GM23338 (cell line): ENCODE data around the gene UPK2.

Experiments
- CREB1 ChIP-seq: fragments of 250-450 bp; sonication (Bioruptor Pico); IDR thresholded peaks from 2 replicates; pipeline ENCODE4 v1.5.0; 2020; ENCODE audit warnings: low read depth, mild to moderate bottlenecking, moderate library complexity
- CTCF ChIP-seq, 2 experiments: fragments of 200-600 bp in 1 of 2; sonication (generic) in 1 of 2; conservative IDR thresholded peaks; 2 replicates each; pipeline versions ENCODE4 v1.5.1 to v1.6.1; 2016 to 2017; ENCODE audit warnings: antibody characterized with exemption in 2 of 2, low read depth in 2 of 2, mild to moderate bottlenecking in 2 of 2, moderate library complexity in 1 of 2
- EZH2 ChIP-seq: fragments of 200-600 bp; sonication (generic); IDR thresholded peaks from one replicate; pipeline ENCODE4 v1.8.0; 2017; ENCODE audit warnings: antibody characterized with exemption, mild to moderate bottlenecking, low read depth; ENCODE audit not compliant: unreplicated experiment
- EZH2phosphoT487 ChIP-seq: fragments of 200-600 bp; sonication (generic); IDR thresholded peaks from one replicate; pipeline ENCODE4 v1.8.1; 2018; ENCODE audit warnings: antibody characterized with exemption; ENCODE audit not compliant: unreplicated experiment
- POLR2AphosphoS5 ChIP-seq: IDR thresholded peaks from 2 replicates; pipeline ENCODE4 v1.6.1; 2016; ENCODE audit warnings: antibody characterized with exemption, low read depth
- REST ChIP-seq: IDR thresholded peaks from one replicate; pipeline ENCODE4 v1.6.1; 2018; ENCODE audit warnings: antibody characterized with exemption; ENCODE audit not compliant: unreplicated experiment
- TF ChIP-seq, protein P1 (sequence below): fragments of 250-450 bp; sonication (Bioruptor Pico); IDR thresholded peaks from 2 replicates; pipeline ENCODE4 v1.5.0; 2020; ENCODE audit warnings: mild to moderate bottlenecking, moderate library complexity
- TF ChIP-seq, protein P2 (sequence below): IDR thresholded peaks from 2 replicates; pipeline ENCODE4 v1.6.1; 2016; ENCODE audit warnings: antibody characterized with exemption

DNA sequence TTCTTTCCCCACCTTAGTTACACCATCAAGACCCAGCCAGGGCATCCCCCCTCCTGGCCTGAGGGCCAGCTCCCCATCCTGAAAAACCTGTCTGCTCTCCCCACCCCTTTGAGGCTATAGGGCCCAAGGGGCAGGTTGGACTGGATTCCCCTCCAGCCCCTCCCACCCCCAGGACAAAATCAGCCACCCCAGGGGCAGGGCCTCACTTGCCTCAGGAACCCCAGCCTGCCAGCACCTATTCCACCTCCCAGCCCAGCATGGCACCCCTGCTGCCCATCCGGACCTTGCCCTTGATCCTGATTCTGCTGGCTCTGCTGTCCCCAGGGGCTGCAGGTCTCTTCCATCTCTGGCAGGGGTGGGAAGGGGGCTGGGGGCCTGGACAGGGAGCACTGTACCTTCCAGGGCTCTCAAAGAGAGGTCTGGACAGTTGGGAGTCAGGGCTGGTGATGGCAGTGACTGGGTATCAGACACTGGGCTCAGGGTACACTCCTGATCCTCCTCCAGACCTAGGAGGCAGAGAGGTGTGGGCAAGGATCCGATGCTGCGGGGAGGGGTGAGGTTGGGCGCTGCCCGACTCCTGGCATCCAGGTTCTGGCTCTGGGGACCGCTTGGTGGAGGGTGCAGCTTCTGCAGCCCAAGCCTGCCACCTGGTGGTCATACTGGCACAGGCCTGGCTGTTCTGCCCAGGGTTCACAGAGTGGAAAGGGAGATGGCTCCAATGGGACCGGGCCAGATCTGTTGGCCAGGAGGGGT, at the start of gene UPK2:
- TF ChIP-seq, protein P1, sequence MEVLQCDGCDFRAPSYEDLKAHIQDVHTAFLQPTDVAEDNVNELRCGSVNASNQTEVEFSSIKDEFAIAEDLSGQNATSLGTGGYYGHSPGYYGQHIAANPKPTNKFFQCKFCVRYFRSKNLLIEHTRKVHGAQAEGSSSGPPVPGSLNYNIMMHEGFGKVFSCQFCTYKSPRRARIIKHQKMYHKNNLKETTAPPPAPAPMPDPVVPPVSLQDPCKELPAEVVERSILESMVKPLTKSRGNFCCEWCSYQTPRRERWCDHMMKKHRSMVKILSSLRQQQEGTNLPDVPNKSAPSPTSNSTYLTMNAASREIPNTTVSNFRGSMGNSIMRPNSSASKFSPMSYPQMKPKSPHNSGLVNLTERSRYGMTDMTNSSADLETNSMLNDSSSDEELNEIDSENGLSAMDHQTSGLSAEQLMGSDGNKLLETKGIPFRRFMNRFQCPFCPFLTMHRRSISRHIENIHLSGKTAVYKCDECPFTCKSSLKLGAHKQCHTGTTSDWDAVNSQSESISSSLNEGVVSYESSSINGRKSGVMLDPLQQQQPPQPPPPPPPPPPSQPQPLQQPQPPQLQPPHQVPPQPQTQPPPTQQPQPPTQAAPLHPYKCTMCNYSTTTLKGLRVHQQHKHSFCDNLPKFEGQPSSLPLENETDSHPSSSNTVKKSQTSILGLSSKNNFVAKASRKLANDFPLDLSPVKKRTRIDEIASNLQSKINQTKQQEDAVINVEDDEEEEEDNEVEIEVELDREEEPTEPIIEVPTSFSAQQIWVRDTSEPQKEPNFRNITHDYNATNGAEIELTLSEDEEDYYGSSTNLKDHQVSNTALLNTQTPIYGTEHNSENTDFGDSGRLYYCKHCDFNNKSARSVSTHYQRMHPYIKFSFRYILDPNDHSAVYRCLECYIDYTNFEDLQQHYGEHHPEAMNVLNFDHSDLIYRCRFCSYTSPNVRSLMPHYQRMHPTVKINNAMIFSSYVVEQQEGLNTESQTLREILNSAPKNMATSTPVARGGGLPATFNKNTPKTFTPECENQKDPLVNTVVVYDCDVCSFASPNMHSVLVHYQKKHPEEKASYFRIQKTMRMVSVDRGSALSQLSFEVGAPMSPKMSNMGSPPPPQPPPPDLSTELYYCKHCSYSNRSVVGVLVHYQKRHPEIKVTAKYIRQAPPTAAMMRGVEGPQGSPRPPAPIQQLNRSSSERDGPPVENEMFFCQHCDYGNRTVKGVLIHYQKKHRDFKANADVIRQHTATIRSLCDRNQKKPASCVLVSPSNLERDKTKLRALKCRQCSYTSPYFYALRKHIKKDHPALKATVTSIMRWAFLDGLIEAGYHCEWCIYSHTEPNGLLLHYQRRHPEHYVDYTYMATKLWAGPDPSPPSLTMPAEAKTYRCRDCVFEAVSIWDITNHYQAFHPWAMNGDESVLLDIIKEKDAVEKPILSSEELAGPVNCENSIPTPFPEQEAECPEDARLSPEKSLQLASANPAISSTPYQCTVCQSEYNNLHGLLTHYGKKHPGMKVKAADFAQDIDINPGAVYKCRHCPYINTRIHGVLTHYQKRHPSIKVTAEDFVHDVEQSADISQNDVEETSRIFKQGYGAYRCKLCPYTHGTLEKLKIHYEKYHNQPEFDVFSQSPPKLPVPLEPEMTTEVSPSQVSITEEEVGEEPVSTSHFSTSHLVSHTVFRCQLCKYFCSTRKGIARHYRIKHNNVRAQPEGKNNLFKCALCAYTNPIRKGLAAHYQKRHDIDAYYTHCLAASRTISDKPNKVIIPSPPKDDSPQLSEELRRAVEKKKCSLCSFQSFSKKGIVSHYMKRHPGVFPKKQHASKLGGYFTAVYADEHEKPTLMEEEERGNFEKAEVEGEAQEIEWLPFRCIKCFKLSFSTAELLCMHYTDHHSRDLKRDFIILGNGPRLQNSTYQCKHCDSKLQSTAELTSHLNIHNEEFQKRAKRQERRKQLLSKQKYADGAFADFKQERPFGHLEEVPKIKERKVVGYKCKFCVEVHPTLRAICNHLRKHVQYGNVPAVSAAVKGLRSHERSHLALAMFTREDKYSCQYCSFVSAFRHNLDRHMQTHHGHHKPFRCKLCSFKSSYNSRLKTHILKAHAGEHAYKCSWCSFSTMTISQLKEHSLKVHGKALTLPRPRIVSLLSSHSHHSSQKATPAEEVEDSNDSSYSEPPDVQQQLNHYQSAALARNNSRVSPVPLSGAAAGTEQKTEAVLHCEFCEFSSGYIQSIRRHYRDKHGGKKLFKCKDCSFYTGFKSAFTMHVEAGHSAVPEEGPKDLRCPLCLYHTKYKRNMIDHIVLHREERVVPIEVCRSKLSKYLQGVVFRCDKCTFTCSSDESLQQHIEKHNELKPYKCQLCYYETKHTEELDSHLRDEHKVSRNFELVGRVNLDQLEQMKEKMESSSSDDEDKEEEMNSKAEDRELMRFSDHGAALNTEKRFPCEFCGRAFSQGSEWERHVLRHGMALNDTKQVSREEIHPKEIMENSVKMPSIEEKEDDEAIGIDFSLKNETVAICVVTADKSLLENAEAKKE = no peak
- no peak for TF ChIP-seq REST
- TF ChIP-seq CTCF (conservative IDR thresholded peaks at IDR 0.05; ENCODE audit: low read depth in 2 of 2) = peak; percentile 90 to 99
- TF ChIP-seq EZH2 = no peak
- TF ChIP-seq POLR2AphosphoS5 = no peak
- TF ChIP-seq, protein P2, sequence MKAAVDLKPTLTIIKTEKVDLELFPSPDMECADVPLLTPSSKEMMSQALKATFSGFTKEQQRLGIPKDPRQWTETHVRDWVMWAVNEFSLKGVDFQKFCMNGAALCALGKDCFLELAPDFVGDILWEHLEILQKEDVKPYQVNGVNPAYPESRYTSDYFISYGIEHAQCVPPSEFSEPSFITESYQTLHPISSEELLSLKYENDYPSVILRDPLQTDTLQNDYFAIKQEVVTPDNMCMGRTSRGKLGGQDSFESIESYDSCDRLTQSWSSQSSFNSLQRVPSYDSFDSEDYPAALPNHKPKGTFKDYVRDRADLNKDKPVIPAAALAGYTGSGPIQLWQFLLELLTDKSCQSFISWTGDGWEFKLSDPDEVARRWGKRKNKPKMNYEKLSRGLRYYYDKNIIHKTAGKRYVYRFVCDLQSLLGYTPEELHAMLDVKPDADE = no peak
- TF ChIP-seq EZH2phosphoT487 = no peak
- TF ChIP-seq CREB1 (CRISPR knock-in tag) = no peak
